Measurements from ENCODE around the gene NT5DC3. TPM values are rescaled to one million over a fixed set of nuclear protein-coding genes. Genes with fewer than 3 reads are reported as not detected.

The NT5DC3 gene
- total and polyA plus RNA-seq, 4 donors = 1.3 to 9.0 (median 4.4) TPM

GRCh38 chr12:103833891-103834290 lies 7.1 kb downstream of the NT5DC3 start:
- H3K4me1 ChIP-seq (ENCODE audit: control insufficient read depth in 4 of 4, insufficient read depth in 4 of 4, low read length in 3 of 4) = peaks cover 9 to 21% (median 11%) of the 10 kb centered on the region in 4 donors
- H3K9me3 ChIP-seq (ENCODE audit: control insufficient read depth in 4 of 4, low read length in 3 of 4) = peaks cover 0 to 2% (median 0%) of the 10 kb centered on the region in 4 donors
- no peaks in the 10 kb centered on the region for H3K27me3 ChIP-seq (ENCODE audit: control insufficient read depth in 4 of 4, insufficient read depth in 4 of 4, low read length in 3 of 4)
- no peak overlapping the region for H3K27ac ChIP-seq (ENCODE audit: low read depth in 1 of 2, low read length in 2 of 2)
- 80% methylated on average over 2 of the region's 2 CpGs for WGBS
- no peak for DNase-seq (ENCODE audit: low spot score)
- no peak overlapping the region for H3K4me3 ChIP-seq (ENCODE audit: low read depth in 1 of 3, low read length in 3 of 3)
- H3K36me3 ChIP-seq (ENCODE audit: control insufficient read depth in 4 of 4, insufficient read depth in 3 of 4, low read depth in 1 of 4, low read length in 3 of 4) = no peaks in the 10 kb centered on the region
- TF ChIP-seq HNF4A (conservative IDR thresholded peaks at IDR 0.05) (peak in 1 of 2 donors; percentile 18), GABPA (IDR thresholded peaks at IDR 0.05 in 1 of 2, conservative IDR thresholded peaks at IDR 0.05 in 1 of 2) (no peak), NR2F2 (IDR thresholded peaks at IDR 0.05) (no peak), RAD21 (IDR thresholded peaks at IDR 0.05) (peak; percentile 12 to 37)
- no peak overlapping the region for H3K9ac ChIP-seq (ENCODE audit: low read depth in 1 of 2, low read length in 2 of 2)

- peaks cover 0 to 2% (median 0%) of the 10 kb centered on the region in 4 donors for H3K9me3 ChIP-seq (ENCODE audit: control insufficient read depth in 4 of 4, low read length in 3 of 4)
- no peaks in the 10 kb centered on the region for H3K27me3 ChIP-seq (ENCODE audit: control insufficient read depth in 4 of 4, insufficient read depth in 4 of 4, low read length in 3 of 4)
- no peak for DNase-seq (ENCODE audit: low spot score)
- H3K4me1 ChIP-seq (ENCODE audit: control insufficient read depth in 4 of 4, insufficient read depth in 4 of 4, low read length in 3 of 4) = peaks cover 5 to 15% (median 7%) of the 10 kb centered on the region in 4 donors
- WGBS = 94% methylated on average over 6 of the region's 6 CpGs
- no peak overlapping the region for H3K27ac ChIP-seq (ENCODE audit: low read depth in 1 of 2, low read length in 2 of 2)
- no peak overlapping the region for H3K9ac ChIP-seq (ENCODE audit: low read depth in 1 of 2, low read length in 2 of 2)
- no peaks in the 10 kb centered on the region for H3K36me3 ChIP-seq (ENCODE audit: control insufficient read depth in 4 of 4, insufficient read depth in 3 of 4, low read depth in 1 of 4, low read length in 3 of 4)
- no peak overlapping the region for H3K4me3 ChIP-seq (ENCODE audit: low read depth in 1 of 3, low read length in 3 of 3)
- TF ChIP-seq NR2F2 (IDR thresholded peaks at IDR 0.05) = no peak
- no peak for TF ChIP-seq FOXA2 (IDR thresholded peaks at IDR 0.05)
- no peak for TF ChIP-seq CTCF (IDR thresholded peaks at IDR 0.05; ENCODE audit: low read depth, low read length, missing input control)
- no peak for TF ChIP-seq HNF4A (conservative IDR thresholded peaks at IDR 0.05)
- no peak for TF ChIP-seq TAF1 (conservative IDR thresholded peaks at IDR 0.05)
- no peak for TF ChIP-seq REST (IDR thresholded peaks at IDR 0.05)
- no peak for TF ChIP-seq YY1 (IDR thresholded peaks at IDR 0.05)
- TF ChIP-seq RAD21 (IDR thresholded peaks at IDR 0.05) = no peak
- no peak for TF ChIP-seq JUND (IDR thresholded peaks at IDR 0.05)
- no peak for TF ChIP-seq ZBTB33 (IDR thresholded peaks at IDR 0.05)
Measured at GRCh38 chr12:103833095-103833775, 7.8 kb downstream of the NT5DC3 start.
